ENCODE measurements around the gene KIF18A. TPM values are rescaled to one million over a fixed set of nuclear protein-coding genes. Genes with fewer than 3 reads are reported as not detected.

Gene KIF18A
- polyA plus RNA-seq, 1 donor from 2014 or later, result 0.83 TPM

DNA sequence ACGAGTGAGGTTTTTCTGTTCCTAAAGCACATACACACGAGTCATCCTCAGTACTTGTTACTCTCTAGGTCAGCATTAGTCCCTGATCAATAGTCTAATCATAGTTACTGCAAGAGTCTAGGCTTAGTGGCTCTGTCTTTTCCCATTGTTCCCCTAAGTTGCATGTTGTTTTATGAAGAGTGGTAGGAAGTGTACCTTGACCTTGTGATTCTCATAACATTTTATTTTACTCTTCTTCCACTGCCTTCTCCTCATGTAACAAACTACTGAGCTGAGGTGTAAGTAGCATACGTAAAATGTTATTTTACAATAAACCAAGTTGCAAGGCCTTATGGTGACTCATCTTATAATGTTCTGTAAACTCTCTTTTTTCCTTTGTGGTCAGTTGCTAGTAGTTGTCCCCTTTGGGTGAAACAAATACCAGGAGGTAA is 15.2 kb upstream of the KIF18A start:
- H3K79me2 ChIP-seq (replicated peaks; ENCODE audit: insufficient read depth, low read length), result no peaks in the 10 kb centered on the region
- H3F3A ChIP-seq (ENCODE audit: insufficient read depth, low read length, poor library complexity, severe bottlenecking), result no peaks in the 10 kb centered on the region
- H2AFZ ChIP-seq (ENCODE audit: low read depth, low read length), result no peak overlapping the region
- H3K4me2 ChIP-seq (ENCODE audit: low read length), result no peak overlapping the region
- no peak overlapping the region for H3K9ac ChIP-seq (ENCODE audit: low read length)
- H3K27me3 ChIP-seq (ENCODE audit: insufficient read depth, low read depth, low read length), result no peaks in the 10 kb centered on the region
- H3K9me3 ChIP-seq (ENCODE audit: low read length), result no peaks in the 10 kb centered on the region
- no peaks in the 10 kb centered on the region for H3K36me3 ChIP-seq (ENCODE audit: insufficient read depth, low read length)
- H3K27ac ChIP-seq (ENCODE audit: low read length), result no peak overlapping the region
- TF ChIP-seq MXI1 (conservative IDR thresholded peaks at IDR 0.05; ENCODE audit: poor library complexity, severe bottlenecking) (no peak), EZH2 (IDR thresholded peaks at IDR 0.05; ENCODE audit: borderline replicate concordance, insufficient read depth, low read length, poor library complexity, severe bottlenecking) (no peak), EP300 (conservative IDR thresholded peaks at IDR 0.05; ENCODE audit: poor library complexity, severe bottlenecking) (no peak), RAD21 (conservative IDR thresholded peaks at IDR 0.05) (no peak), REST (IDR thresholded peaks at IDR 0.05; ENCODE audit: borderline replicate concordance) (no peak), SMC3 (conservative IDR thresholded peaks at IDR 0.05; ENCODE audit: poor library complexity) (no peak), TAF1 (IDR thresholded peaks at IDR 0.05; ENCODE audit: low read depth) (no peak), POLR2AphosphoS5 (IDR thresholded peaks at IDR 0.05) (no peak)
- TF ChIP-seq, protein P1, sequence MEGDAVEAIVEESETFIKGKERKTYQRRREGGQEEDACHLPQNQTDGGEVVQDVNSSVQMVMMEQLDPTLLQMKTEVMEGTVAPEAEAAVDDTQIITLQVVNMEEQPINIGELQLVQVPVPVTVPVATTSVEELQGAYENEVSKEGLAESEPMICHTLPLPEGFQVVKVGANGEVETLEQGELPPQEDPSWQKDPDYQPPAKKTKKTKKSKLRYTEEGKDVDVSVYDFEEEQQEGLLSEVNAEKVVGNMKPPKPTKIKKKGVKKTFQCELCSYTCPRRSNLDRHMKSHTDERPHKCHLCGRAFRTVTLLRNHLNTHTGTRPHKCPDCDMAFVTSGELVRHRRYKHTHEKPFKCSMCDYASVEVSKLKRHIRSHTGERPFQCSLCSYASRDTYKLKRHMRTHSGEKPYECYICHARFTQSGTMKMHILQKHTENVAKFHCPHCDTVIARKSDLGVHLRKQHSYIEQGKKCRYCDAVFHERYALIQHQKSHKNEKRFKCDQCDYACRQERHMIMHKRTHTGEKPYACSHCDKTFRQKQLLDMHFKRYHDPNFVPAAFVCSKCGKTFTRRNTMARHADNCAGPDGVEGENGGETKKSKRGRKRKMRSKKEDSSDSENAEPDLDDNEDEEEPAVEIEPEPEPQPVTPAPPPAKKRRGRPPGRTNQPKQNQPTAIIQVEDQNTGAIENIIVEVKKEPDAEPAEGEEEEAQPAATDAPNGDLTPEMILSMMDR (IDR thresholded peaks at IDR 0.05; ENCODE audit: poor library complexity, severe bottlenecking), result no peak
- no peaks in the 10 kb centered on the region for H4K20me1 ChIP-seq (ENCODE audit: insufficient read depth)
- H3K4me3 ChIP-seq (ENCODE audit: low read length), result no peak overlapping the region
- H3K9me2 ChIP-seq (ENCODE audit: insufficient read depth, low read length), result no peaks in the 10 kb centered on the region

DNA sequence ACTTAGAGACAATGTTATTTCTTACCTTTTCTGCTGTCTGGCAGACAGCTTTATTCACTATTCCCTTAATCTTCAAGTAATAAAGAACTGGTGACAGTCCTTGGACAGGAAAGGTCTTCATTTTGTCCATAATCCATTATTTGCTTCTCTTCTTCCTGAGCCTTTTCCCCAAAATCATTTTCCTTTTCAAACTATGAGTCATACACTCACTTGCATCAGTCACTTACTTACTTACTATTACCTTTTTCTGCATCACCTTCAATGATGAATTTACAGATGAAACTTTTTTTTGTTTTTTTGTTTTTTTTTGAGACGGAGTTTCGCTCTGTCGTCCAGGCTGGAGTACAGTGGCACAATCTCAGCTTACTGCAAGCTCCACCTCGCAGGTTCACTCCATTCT is 9.8 kb upstream of the KIF18A start:
- Histone ChIP-seq H3K27me3 (ENCODE audit: insufficient read depth, low read depth, low read length) (no peaks in the 10 kb centered on the region), H3K9me2 (ENCODE audit: insufficient read depth, low read length) (no peaks in the 10 kb centered on the region), H4K20me1 (ENCODE audit: insufficient read depth) (no peaks in the 10 kb centered on the region), H3K4me3 (ENCODE audit: low read length) (no peak overlapping the region), H3K9me3 (ENCODE audit: low read length) (no peaks in the 10 kb centered on the region), H3K79me2 (replicated peaks; ENCODE audit: insufficient read depth, low read length) (no peaks in the 10 kb centered on the region), H3K27ac (ENCODE audit: low read length) (no peak overlapping the region), H3F3A (ENCODE audit: insufficient read depth, low read length, poor library complexity, severe bottlenecking) (no peaks in the 10 kb centered on the region), H2AFZ (ENCODE audit: low read depth, low read length) (no peak overlapping the region), H3K36me3 (ENCODE audit: insufficient read depth, low read length) (no peaks in the 10 kb centered on the region), H3K9ac (ENCODE audit: low read length) (no peak overlapping the region), H3K4me2 (ENCODE audit: low read length) (no peak overlapping the region)
- TF ChIP-seq POLR2AphosphoS5 (IDR thresholded peaks at IDR 0.05) (no peak), EZH2 (IDR thresholded peaks at IDR 0.05; ENCODE audit: borderline replicate concordance, insufficient read depth, low read length, poor library complexity, severe bottlenecking) (no peak), EP300 (conservative IDR thresholded peaks at IDR 0.05; ENCODE audit: poor library complexity, severe bottlenecking) (no peak), SMC3 (conservative IDR thresholded peaks at IDR 0.05; ENCODE audit: poor library complexity) (no peak)
